Vagina (tissue), 2 donors: ENCODE results near the gene DUS4L. TPM values are rescaled to one million over a fixed set of nuclear protein-coding genes. Genes with fewer than 3 reads are reported as not detected.
A peak's percentile ranks its signal among the peaks of the same experiment; 100 is the strongest.

Experiments
- DNase-seq, 2 donors: peaks; one replicate each; pipeline ENCODE4 v3.0.0-alpha.2; 2017; ENCODE audit errors: extremely low spot score in 2 of 2
- H3K27ac ChIP-seq: fragments of 200-600 bp; sonication (generic); one replicate; pipeline ENCODE4 v1.5.1; 2019
- H3K27me3 ChIP-seq: fragments of 200-600 bp; sonication (generic); one replicate; pipeline ENCODE4 v1.5.1; 2019
- H3K36me3 ChIP-seq, 2 donors: fragments of 200-600 bp; sonication (generic); one replicate each; pipeline ENCODE4 v1.5.1; 2017 to 2019
- H3K4me1 ChIP-seq: fragments of 200-600 bp; sonication (generic); one replicate; pipeline ENCODE4 v1.5.1; 2019
- H3K4me3 ChIP-seq, 2 donors: fragments of 200-600 bp; sonication (generic); 1 replicate in 1 of 2; 2 replicates in 1 of 2; pipeline ENCODE4 v1.5.1; 2016 to 2019
- H3K9me3 ChIP-seq: fragments of 200-600 bp; sonication (generic); one replicate; pipeline ENCODE4 v1.5.1; 2019
- CTCF ChIP-seq, 3 experiments: fragments of 450-650 bp in 2 of 3; fragments of 200-600 bp in 1 of 3; sonication (generic) in 1 of 3; IDR thresholded peaks; one replicate each; pipeline ENCODE4 v1.5.1; 2017 to 2019; ENCODE audit warnings: antibody characterized with exemption in 3 of 3, mild to moderate bottlenecking in 2 of 3, moderate library complexity in 2 of 3
- POLR2A ChIP-seq, 2 donors: fragments of 450-650 bp; IDR thresholded peaks; one replicate each; pipeline ENCODE4 v1.6.1; 2017; ENCODE audit warnings: antibody characterized with exemption in 2 of 2, mild to moderate bottlenecking in 2 of 2, moderate library complexity in 2 of 2
- POLR2AphosphoS5 ChIP-seq, 2 donors: sonication (generic); formaldehyde crosslinking; IDR thresholded peaks; one replicate each; pipeline ENCODE4 v1.9.0; 2017; ENCODE audit warnings: antibody characterized with exemption in 2 of 2, mild to moderate bottlenecking in 2 of 2, low read depth in 1 of 2; ENCODE audit not compliant: insufficient read depth in 1 of 2
- intact Hi-C: fragments of 100-400 bp; cut with DNase I; formaldehyde crosslinking; loops from one replicate; pipeline ENCODE4 v1.15.1; 2023
- total RNA-seq: library from RNA; depleted of rRNA; stranded (reverse); fragments of >200 nt; gene quantifications from one replicate; pipeline ENCODE4 v1.2.3, GENCODE V29; 2016

The DUS4L gene
- 1.5 TPM for total RNA-seq

- no peaks in the 10 kb centered on the region for H3K27me3 ChIP-seq
- intact Hi-C loops: loop anchor here (2.0 kb wide), 1 partner anchor 17 kb away; the partner anchor contains the start of gene BCAP29
- peak within 1 kb of the TSS; percentile 84 to 97 for H3K4me3 ChIP-seq
- peaks cover 52% of the 10 kb centered on the region for H3K4me1 ChIP-seq
- no peaks in the 10 kb centered on the region for H3K9me3 ChIP-seq
- H3K27ac ChIP-seq: peak within 1 kb of the TSS; percentile 97
- no peaks in the 10 kb centered on the region for H3K36me3 ChIP-seq
- no peak for DNase-seq
- TF ChIP-seq CTCF (IDR thresholded peaks at IDR 0.05) (no peak), POLR2A (IDR thresholded peaks at IDR 0.05) (peak in 1 of 2 donors; percentile 70), POLR2AphosphoS5 (IDR thresholded peaks at IDR 0.05; ENCODE audit: insufficient read depth in 1 of 2, low read depth in 1 of 2) (peak; percentile 63 to 96)
Observed at GRCh38 chr7:107563775-107564552, at the start of gene DUS4L, which contains the start of gene COG5. Gene DUS4L (plus strand): TSS chr7:107563971. CDS start chr7:107567071, 3,100 bp downstream. Gene COG5 (minus strand): TSS chr7:107563920. CDS start chr7:107563896, 24 bp downstream.

GRCh38 chr7:107526672-107527071, 37.1 kb upstream of the DUS4L start:
- no peak for DNase-seq
- Histone ChIP-seq H3K4me3 (no peak overlapping the region), H3K4me1 (no peaks in the 10 kb centered on the region), H3K9me3 (no peaks in the 10 kb centered on the region), H3K27me3 (no peaks in the 10 kb centered on the region), H3K36me3 (peaks cover 0 to 9% of the 10 kb centered on the region in 2 donors), H3K27ac (no peak overlapping the region)
- TF ChIP-seq POLR2A (IDR thresholded peaks at IDR 0.05) (no peak), CTCF (IDR thresholded peaks at IDR 0.05) (no peak), POLR2AphosphoS5 (IDR thresholded peaks at IDR 0.05; ENCODE audit: insufficient read depth in 1 of 2, low read depth in 1 of 2) (no peak)
- intact Hi-C loops: no loop called here

- no peak for TF ChIP-seq CTCF (IDR thresholded peaks at IDR 0.05)
- no peak for TF ChIP-seq POLR2A (IDR thresholded peaks at IDR 0.05)
- intact Hi-C loops: no loop called here
- no peak for DNase-seq
- Histone ChIP-seq H3K4me3 (no peak overlapping the region), H3K9me3 (no peaks in the 10 kb centered on the region), H3K36me3 (peaks cover 0 to 9% of the 10 kb centered on the region in 2 donors), H3K27me3 (no peaks in the 10 kb centered on the region), H3K27ac (no peak overlapping the region), H3K4me1 (no peaks in the 10 kb centered on the region)
Observed at GRCh38 chr7:107527196-107527595, 36.6 kb upstream of the DUS4L start.

GRCh38 chr7:107528461-107528860, 35.3 kb upstream of the DUS4L start:
- no peak overlapping the region for H3K27ac ChIP-seq
- TF ChIP-seq POLR2AphosphoS5 (IDR thresholded peaks at IDR 0.05; ENCODE audit: insufficient read depth in 1 of 2, low read depth in 1 of 2): no peak
- TF ChIP-seq CTCF (IDR thresholded peaks at IDR 0.05): no peak
- TF ChIP-seq POLR2A (IDR thresholded peaks at IDR 0.05): no peak
- intact Hi-C loops: no loop called here

GRCh38 chr7:107530751-107531150, 33.0 kb upstream of the DUS4L start:
- no peak for TF ChIP-seq POLR2AphosphoS5 (IDR thresholded peaks at IDR 0.05; ENCODE audit: insufficient read depth in 1 of 2, low read depth in 1 of 2)
- TF ChIP-seq CTCF (IDR thresholded peaks at IDR 0.05): no peak
- TF ChIP-seq POLR2A (IDR thresholded peaks at IDR 0.05): no peak
- no peaks in the 10 kb centered on the region for H3K27me3 ChIP-seq
- H3K36me3 ChIP-seq: no peaks in the 10 kb centered on the region
- no peak overlapping the region for H3K27ac ChIP-seq
- DNase-seq: no peak
- H3K4me1 ChIP-seq: no peaks in the 10 kb centered on the region
- H3K9me3 ChIP-seq: no peaks in the 10 kb centered on the region
- no peak overlapping the region for H3K4me3 ChIP-seq
- intact Hi-C loops: no loop called here

More at GRCh38 chr7:107528461-107528860, 35.3 kb upstream of the DUS4L start:
- H3K4me3 ChIP-seq: no peak overlapping the region
- no peaks in the 10 kb centered on the region for H3K4me1 ChIP-seq
- H3K9me3 ChIP-seq: no peaks in the 10 kb centered on the region
- no peak for DNase-seq
- no peaks in the 10 kb centered on the region for H3K27me3 ChIP-seq
- peaks cover 0 to 9% of the 10 kb centered on the region in 2 donors for H3K36me3 ChIP-seq
